Activated naive CD4-positive, alpha-beta T cell treated with anti-CD3 and anti-CD28 coated beads, Interleukin-2, amount 50 U/mL, for 24 hours (primary cell): Measurements from ENCODE around the gene CDIPT.
A peak's percentile ranks its signal among the peaks of the same experiment; 100 is the strongest.
"Not testable (repeated sequence)": the region's sequence is repeated elsewhere in the genome, so short reads cannot be mapped to it uniquely, and the experiment has no call there.

ENCODE experiments used
- H3K27ac Mint-ChIP-seq: one replicate; pipeline ENCODE4 v1.8.0; 2021; ENCODE audit warnings: mild to moderate bottlenecking, mixed read lengths
- H3K27me3 Mint-ChIP-seq: one replicate; pipeline ENCODE4 v1.8.0; 2021; ENCODE audit warnings: mixed read lengths
- H3K36me3 Mint-ChIP-seq: one replicate; pipeline ENCODE4 v1.8.0; 2021; ENCODE audit warnings: mixed read lengths
- H3K4me1 Mint-ChIP-seq: one replicate; pipeline ENCODE4 v1.8.0; 2021; ENCODE audit warnings: mixed read lengths
- H3K4me3 Mint-ChIP-seq: one replicate; pipeline ENCODE4 v1.8.0; 2021; ENCODE audit warnings: mild to moderate bottlenecking, mixed read lengths
- H3K9me3 Mint-ChIP-seq: one replicate; pipeline ENCODE4 v1.8.0; 2021; ENCODE audit warnings: mixed read lengths

The CDIPT gene, protein sequence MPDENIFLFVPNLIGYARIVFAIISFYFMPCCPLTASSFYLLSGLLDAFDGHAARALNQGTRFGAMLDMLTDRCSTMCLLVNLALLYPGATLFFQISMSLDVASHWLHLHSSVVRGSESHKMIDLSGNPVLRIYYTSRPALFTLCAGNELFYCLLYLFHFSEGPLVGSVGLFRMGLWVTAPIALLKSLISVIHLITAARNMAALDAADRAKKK

DNA sequence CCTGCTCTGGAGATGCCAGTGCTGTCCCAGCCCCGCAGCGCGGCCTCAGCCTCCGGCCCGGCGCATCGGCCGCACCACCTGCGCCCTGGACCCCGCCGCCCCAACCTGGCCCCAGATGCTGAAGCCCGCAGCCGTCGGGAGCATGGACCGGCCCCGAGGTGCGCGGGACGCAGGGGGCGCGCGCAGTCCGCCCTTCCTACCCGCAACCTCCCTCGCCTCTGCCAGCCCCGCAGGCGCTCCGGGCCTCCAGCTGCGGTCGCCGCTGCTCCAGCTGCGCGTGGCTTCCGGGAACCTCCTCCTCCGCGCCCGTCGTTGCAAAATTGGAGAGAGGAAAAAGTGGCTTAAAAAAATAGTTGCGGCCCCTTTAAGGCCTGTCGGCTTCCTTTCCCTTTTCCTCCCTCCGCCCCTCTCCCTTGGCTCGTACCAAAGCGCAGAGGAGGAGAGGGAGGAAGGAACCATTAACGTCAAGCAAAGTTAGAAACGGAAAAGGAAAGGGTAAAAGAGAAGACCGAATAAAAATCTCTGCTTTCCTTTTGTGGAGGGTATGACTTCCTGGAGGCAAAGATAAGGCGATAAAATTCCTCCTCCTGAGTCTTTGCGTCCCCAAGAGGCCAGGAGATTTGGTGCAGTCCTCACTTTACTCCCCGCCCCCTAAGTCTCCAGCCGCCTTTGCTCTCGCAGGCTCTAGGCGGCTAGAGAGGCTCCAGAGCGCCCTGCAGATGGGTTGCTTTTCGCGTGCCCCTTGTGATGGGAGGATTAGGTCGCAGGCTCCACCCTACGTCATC is at the start of gene CDIPT:
TSS of gene CDIPT (minus strand) at position 343 of the 785 bp plus-strand sequence. CDS start 369 bp downstream, outside the sequence.
- peak within 1 kb of the TSS; percentile 99 for H3K27ac Mint-ChIP-seq
- H3K4me1 Mint-ChIP-seq, result peaks cover 20% of the 10 kb centered on the region
- no peaks in the 10 kb centered on the region for H3K27me3 Mint-ChIP-seq
- peak within 1 kb of the TSS; percentile 99 for H3K4me3 Mint-ChIP-seq
- peaks cover 4% of the 10 kb centered on the region for H3K36me3 Mint-ChIP-seq
- H3K9me3 Mint-ChIP-seq, result no peaks in the 10 kb centered on the region

DNA sequence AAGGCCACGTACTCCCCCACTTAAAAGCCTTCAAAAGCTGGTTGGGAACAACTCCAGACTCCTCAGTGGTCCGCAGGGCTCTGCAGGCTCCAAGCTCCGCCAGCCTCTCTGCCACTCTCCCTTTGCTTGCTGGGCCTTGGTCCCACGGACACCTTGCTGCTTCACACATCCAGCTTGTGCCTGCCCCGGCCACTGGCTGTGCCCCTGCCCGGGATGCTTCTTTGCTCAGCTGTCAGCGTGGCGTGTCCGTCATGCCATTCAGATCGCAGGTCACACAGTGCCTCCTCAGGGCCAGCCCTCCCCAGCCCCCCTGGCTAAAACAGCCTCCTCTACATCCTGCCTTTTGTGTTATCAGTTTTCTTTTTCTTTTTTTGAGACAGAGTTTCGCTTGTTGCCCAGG is 49.1 kb upstream of the CDIPT start:
- no peak overlapping the region for H3K4me3 Mint-ChIP-seq
- H3K27me3 Mint-ChIP-seq, result no peaks in the 10 kb centered on the region
- H3K9me3 Mint-ChIP-seq, result no peaks in the 10 kb centered on the region
- H3K27ac Mint-ChIP-seq, result no peak overlapping the region
- peaks cover 5% of the 10 kb centered on the region for H3K36me3 Mint-ChIP-seq
- H3K4me1 Mint-ChIP-seq, result no peaks in the 10 kb centered on the region

DNA sequence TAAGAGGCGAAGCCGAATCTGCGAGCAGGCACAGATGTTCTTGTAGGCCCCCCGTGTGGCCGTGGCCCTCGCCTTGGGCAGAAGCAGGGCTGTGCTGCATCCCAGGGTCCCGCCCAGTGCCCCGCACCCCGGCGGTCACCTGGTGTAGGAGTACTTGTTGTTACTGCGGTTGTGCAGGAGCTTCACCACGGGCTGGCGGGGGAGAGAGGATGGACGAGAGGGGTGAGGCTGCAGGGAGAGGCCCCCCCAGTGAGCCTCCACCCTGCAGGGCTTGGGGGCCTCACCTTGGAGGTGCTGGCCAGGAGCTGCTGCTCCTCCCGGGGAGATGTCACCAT is 48.6 kb upstream of the CDIPT start:
- Mint-ChIP-seq H3K4me3 (no peak overlapping the region), H3K27me3 (no peaks in the 10 kb centered on the region), H3K4me1 (no peaks in the 10 kb centered on the region), H3K9me3 (no peaks in the 10 kb centered on the region), H3K36me3 (peaks cover 5% of the 10 kb centered on the region), H3K27ac (no peak overlapping the region)

DNA sequence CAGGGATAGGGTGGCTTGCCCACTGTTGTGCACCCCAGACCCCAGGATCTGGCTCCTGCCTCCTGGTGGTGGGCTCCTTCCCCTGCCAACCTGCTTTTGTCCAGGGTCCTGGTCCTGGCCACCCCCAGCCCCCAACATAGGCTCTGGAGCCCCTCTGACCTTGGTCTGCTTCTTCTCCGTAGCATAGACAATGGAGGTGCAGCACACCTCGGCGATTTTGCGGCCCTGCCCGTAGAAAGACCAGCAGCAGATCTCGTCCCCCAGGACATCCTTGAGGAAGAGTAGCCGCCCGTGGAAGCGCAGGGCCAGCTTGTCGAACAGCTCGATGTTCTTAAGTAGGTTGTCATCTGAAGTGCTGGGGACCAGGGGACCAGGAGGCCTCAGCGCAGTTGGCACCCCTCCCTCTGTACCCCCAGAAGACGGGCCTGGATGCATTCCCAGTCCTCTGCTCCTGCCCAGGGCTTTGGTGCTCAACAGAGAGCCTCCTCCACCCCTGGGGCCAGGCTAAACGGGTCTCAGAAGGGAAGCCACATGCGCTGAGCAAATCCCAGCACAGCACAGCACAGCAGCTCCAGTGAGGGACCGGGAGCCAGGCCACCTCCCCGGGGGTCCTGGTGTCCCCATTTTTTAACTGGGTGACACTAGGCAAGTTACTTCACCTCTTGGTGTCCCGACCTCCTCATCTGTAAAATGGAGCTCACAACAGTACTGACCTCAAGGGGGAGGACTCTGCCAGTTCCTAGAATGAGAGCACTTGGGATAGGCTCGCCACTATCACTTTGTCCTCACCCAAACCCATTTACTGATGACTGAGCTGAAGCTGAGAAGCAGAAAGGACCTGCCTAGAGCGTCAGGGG is 48.0 kb upstream of the CDIPT start:
- Mint-ChIP-seq H3K4me1 (no peaks in the 10 kb centered on the region), H3K4me3 (no peak overlapping the region), H3K27ac (no peak overlapping the region), H3K9me3 (no peaks in the 10 kb centered on the region), H3K36me3 (peaks cover 5% of the 10 kb centered on the region), H3K27me3 (no peaks in the 10 kb centered on the region)

DNA sequence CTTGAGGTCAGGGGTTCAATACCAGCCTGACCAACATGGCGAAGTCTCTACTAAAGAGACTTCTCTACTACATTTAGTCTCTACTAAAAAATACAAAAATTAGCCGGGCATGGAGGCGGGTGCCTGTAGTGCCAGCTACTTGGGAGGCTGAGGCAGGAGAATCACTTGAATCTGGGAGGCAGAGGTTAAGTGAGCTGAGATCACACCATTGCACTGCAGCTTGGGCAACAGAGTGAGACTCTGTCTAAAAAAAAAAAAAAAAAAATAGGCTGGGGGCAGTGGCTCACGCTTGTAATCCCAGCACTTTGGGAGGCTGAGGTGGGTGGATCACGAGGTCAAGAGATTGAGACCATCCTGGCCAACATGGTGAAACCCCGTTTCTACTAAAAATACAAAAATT is 46.8 kb upstream of the CDIPT start:
- H3K4me1 Mint-ChIP-seq, H3K36me3 Mint-ChIP-seq, H3K27me3 Mint-ChIP-seq, H3K4me3 Mint-ChIP-seq, H3K9me3 Mint-ChIP-seq, H3K27ac Mint-ChIP-seq: not testable (repeated sequence)

DNA sequence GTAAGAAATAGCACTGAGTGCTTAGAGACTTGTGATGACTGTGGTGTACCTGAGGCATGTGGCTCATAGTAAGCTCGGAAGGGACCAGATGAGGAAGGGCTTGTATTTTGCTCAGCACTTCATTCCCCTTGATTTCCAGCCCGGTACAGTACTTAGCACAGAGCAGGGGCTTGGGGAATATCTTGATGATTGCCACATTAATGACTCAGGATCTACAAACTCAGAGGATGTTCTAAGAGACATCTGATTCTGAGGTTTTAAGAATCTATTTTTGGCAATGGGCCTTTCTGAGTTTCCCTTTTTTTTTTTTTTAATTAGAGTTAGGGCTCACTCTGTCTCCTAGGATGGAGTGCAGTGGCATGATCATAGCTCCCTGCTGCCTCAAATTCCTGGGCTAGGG is 46.4 kb upstream of the CDIPT start:
- Mint-ChIP-seq H3K4me1 (no peaks in the 10 kb centered on the region), H3K27me3 (no peaks in the 10 kb centered on the region), H3K9me3 (no peaks in the 10 kb centered on the region), H3K27ac (no peak overlapping the region), H3K4me3 (no peak overlapping the region), H3K36me3 (peaks cover 3% of the 10 kb centered on the region)

DNA sequence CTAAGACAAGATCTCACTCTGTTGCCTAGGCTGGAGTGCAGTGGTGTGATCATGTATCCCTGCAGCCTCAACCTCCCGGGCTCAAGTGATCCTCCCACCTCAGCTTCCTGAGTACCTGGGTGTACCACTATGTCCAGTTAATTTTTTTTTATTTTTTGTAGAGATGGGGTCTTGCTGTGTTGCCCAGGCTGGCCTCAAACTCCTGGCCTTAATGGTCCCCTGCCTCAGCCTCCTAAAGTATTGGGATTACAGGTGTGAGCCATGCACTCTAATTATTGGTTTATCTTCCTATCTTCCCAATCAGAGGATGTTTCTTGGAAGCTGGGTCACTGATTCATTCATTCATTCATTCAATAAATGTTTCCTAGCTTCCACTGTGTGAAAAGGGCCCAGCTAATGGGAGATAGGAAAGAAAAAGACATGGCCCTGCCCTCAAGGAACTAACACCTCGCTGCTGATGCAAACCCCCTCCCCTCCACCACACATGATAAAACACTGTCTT is 45.7 kb upstream of the CDIPT start:
- Mint-ChIP-seq H3K9me3 (no peaks in the 10 kb centered on the region), H3K4me1 (peaks cover under 1% of the 10 kb centered on the region), H3K27me3 (no peaks in the 10 kb centered on the region), H3K4me3 (no peak overlapping the region), H3K27ac (no peak overlapping the region), H3K36me3 (no peaks in the 10 kb centered on the region)

DNA sequence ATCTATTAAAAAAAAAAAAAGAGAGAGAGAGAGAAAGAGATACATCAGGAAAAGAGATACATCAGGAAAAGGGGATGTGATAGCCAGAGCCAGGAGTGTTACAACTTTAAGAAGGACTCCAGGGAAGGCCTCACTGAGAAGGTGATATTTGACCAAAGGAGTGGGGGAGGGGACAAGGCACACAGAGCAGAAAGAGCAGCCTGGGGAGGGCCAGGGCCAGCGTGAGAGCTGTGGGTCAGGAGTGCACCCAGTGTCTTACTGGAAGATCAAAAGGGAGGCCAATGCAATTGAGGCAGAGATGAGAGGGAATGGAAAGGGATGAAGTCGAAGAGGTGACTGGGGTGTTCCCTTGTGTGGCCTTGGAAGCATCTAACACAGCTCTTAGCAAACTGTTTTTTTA is 44.9 kb upstream of the CDIPT start:
- Mint-ChIP-seq H3K4me1 (peaks cover 5% of the 10 kb centered on the region), H3K4me3 (no peak overlapping the region), H3K27ac (no peak overlapping the region), H3K27me3 (no peaks in the 10 kb centered on the region), H3K9me3 (no peaks in the 10 kb centered on the region), H3K36me3 (no peaks in the 10 kb centered on the region)

DNA sequence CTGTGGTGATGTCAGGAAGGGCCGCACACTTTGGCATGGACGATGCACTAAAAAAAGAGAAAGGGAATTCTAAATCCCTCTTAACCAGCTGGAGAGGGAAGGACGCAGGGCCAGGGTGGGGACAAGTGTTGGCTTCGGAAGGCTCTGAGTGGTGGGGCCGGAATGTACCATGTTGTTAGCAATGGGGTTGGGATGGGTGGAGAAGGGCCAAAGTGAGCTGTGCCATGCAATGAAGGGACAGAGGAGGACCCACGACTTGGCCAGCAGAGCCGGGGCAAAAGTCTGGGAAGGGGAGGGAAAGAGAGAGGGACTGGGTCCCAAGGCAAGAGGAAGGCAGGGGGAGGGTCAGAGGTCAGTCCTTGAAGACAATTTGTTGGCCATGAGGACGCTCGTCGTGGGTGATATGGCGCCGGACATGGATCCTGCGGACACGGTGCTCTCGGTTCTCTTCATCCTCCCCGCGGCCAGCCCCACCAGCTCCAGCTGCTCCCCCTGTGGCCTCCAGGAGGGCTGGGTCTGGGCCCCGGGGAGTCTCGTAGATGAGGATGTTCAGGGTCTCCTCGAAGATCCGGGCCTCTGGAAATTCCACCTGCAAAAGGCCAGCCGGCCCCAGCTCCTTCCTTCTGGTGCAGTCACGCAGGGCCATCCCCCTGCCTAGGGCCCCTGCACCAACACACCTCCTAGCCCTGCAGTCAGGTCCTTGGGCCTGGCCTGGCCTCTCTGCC is 43.7 kb upstream of the CDIPT start:
- H3K27ac Mint-ChIP-seq, result no peak overlapping the region
- H3K9me3 Mint-ChIP-seq, result no peaks in the 10 kb centered on the region
- peaks cover 5% of the 10 kb centered on the region for H3K4me1 Mint-ChIP-seq
- H3K4me3 Mint-ChIP-seq, result no peak overlapping the region
- no peaks in the 10 kb centered on the region for H3K27me3 Mint-ChIP-seq
- no peaks in the 10 kb centered on the region for H3K36me3 Mint-ChIP-seq

DNA sequence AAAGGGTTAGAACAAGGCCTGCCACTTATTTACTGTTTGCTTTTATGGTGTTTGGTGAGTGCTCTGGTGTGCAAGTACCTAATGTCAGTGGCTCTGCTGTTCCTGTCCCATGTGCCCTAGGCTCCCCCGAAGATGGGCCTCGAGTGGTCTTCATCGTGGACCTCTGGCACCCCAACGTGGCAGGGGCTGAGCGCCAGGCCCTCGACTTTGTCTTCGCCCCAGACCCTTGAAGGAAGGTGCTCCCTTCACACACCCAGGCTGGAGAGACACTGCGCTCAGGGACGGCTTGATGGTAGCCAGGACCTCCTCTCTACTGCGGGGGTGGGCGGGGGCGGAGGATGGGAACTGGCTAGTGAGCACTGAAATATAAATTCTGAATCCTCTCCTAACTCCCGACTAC is 42.6 kb upstream of the CDIPT start:
- Mint-ChIP-seq H3K36me3 (no peaks in the 10 kb centered on the region), H3K27ac (no peak overlapping the region), H3K4me3 (no peak overlapping the region), H3K4me1 (peaks cover 7% of the 10 kb centered on the region), H3K9me3 (no peaks in the 10 kb centered on the region), H3K27me3 (no peaks in the 10 kb centered on the region)

DNA sequence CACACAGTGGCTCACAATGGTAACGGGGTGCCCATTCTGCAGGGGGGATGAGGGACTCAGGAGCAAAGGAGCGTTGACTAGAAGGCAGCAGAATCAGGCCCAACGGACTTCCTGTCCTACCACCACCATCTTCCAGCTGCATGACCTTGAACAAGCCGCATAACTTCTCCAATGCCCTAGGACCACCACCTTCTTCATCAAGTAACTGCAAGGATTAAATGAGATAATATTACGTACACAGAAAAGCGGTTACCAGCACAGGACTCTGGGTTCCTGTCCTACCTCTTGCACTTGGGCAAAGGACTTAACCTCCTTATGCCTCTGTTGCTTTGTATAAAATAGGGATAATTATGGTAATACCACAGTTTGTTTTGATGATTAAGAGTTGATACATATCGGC is 41.9 kb upstream of the CDIPT start:
- H3K4me3 Mint-ChIP-seq, result no peak overlapping the region
- H3K9me3 Mint-ChIP-seq, result no peaks in the 10 kb centered on the region
- H3K27me3 Mint-ChIP-seq, result no peaks in the 10 kb centered on the region
- no peak overlapping the region for H3K27ac Mint-ChIP-seq
- peaks cover 10% of the 10 kb centered on the region for H3K4me1 Mint-ChIP-seq
- H3K36me3 Mint-ChIP-seq, result no peaks in the 10 kb centered on the region

DNA sequence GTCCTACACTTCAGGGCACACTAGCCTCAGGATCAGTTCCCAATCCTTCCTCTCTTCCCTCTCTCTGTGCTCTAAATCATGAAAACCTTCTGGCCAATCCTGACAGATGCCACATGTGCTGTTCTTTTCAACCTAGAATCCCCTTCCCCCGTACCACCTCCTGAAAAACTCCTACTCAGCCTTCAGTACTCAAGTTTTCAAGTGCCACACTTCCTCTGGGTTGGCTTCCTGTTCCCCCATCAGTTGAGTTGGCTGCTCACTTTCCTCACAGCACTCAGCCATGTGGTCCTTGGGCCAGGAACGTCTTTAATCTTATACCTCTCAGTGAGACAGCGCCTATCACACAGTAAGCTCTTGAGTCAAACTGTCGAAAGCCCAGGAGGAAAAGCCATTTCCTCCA is 40.6 kb upstream of the CDIPT start:
- H3K27ac Mint-ChIP-seq, result no peak overlapping the region
- peaks cover under 1% of the 10 kb centered on the region for H3K27me3 Mint-ChIP-seq
- H3K9me3 Mint-ChIP-seq, result no peaks in the 10 kb centered on the region
- H3K36me3 Mint-ChIP-seq, result no peaks in the 10 kb centered on the region
- no peak overlapping the region for H3K4me3 Mint-ChIP-seq
- H3K4me1 Mint-ChIP-seq, result peaks cover 10% of the 10 kb centered on the region

DNA sequence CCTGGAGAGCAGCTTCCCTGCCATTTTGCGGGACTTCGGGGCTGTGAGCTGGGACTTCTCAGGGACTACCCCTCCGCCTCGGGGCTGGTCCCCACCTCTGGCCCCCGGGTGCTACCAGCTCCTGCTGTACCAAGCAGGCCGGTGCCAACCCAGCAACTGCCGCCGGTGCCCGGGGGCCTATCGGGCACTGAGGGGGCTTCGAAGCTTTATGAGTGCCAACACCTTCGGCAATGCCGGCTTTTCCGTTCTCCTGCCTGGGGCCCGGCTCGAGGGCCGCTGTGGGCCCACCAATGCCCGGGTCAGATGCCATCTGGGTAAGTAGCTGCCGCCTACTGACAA is 38.5 kb upstream of the CDIPT start:
- Mint-ChIP-seq H3K36me3 (no peaks in the 10 kb centered on the region), H3K27ac (no peak overlapping the region), H3K4me1 (peaks cover 10% of the 10 kb centered on the region), H3K27me3 (peaks cover 13% of the 10 kb centered on the region), H3K9me3 (no peaks in the 10 kb centered on the region), H3K4me3 (peak overlapping the region; percentile 44)

DNA sequence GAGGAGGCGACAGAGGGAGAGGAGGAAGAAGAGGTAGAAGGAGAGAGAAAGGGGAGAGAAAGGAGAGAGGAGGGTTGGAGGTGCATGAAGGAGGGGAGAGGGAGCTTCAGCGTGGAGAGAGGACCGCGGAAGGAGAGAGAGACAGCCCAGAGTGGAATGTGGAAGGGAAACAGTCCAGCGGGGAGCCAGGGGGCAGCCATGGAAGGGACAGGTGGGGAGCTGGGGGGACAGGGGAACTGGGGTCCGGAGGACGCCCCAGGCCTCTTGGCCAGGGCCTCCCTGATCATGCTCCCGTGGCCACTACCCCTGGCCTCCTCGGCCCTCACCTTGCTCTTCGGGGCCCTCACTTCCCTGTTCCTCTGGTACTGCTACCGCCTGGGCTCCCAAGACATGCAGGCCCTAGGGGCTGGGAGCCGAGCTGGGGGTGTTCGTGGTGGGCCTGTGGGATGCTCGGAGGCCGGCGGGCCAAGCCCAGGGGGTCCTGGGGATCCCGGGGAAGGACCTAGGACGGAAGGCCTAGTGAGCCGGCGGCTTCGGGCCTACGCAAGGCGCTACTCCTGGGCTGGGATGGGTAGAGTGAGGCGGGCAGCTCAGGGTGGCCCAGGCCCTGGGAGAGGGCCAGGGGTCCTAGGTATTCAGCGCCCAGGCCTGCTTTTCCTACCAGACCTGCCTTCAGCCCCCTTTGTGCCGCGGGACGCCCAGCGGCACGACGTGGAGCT is 38.0 kb upstream of the CDIPT start:
- H3K9me3 Mint-ChIP-seq, result no peaks in the 10 kb centered on the region
- H3K36me3 Mint-ChIP-seq, result no peaks in the 10 kb centered on the region
- H3K27ac Mint-ChIP-seq, result no peak overlapping the region
- peaks cover 13% of the 10 kb centered on the region for H3K27me3 Mint-ChIP-seq
- H3K4me1 Mint-ChIP-seq, result peaks cover 10% of the 10 kb centered on the region
- H3K4me3 Mint-ChIP-seq, result peak overlapping the region; percentile 72
